Skeletal muscle tissue (tissue), 1 donor: ENCODE measurements around the gene SH3BP2. TPM values are rescaled to one million over a fixed set of nuclear protein-coding genes. Genes with fewer than 3 reads are reported as not detected.

Source experiments
- total RNA-seq: library from RNA; depleted of rRNA; stranded (reverse); fragments of >200 nt; gene quantifications from one replicate; pipeline ENCODE4 v1.2.3, GENCODE V29; 2014

SH3BP2 gene
- total RNA-seq, 1 donor from 2014 or later, result 7.8 TPM

Other genes starting within 250 kb of the SH3BP2 start
- 14.6 TPM for gene TNIP2, start 36.7 kb upstream of the SH3BP2 start, total RNA-seq
- 155 TPM for gene ADD1, start 50.8 kb downstream of the SH3BP2 start, total RNA-seq
- gene NOP14, start 170.3 kb downstream of the SH3BP2 start, total RNA-seq, result 10.4 TPM
- gene GRK4, start 170.5 kb downstream of the SH3BP2 start, total RNA-seq, result 12.5 TPM